GM12874 (cell line): Measurements from ENCODE around the gene APC2.

Experiments used
- TF ChIP-seq, protein P1 (sequence below): IDR thresholded peaks from 2 replicates; pipeline ENCODE4 v1.5.1; 2011; ENCODE audit warnings: low read depth, mild to moderate bottlenecking, control low read depth, low read length, moderate library complexity; ENCODE audit not compliant: insufficient read depth

The APC2 gene

DNA sequence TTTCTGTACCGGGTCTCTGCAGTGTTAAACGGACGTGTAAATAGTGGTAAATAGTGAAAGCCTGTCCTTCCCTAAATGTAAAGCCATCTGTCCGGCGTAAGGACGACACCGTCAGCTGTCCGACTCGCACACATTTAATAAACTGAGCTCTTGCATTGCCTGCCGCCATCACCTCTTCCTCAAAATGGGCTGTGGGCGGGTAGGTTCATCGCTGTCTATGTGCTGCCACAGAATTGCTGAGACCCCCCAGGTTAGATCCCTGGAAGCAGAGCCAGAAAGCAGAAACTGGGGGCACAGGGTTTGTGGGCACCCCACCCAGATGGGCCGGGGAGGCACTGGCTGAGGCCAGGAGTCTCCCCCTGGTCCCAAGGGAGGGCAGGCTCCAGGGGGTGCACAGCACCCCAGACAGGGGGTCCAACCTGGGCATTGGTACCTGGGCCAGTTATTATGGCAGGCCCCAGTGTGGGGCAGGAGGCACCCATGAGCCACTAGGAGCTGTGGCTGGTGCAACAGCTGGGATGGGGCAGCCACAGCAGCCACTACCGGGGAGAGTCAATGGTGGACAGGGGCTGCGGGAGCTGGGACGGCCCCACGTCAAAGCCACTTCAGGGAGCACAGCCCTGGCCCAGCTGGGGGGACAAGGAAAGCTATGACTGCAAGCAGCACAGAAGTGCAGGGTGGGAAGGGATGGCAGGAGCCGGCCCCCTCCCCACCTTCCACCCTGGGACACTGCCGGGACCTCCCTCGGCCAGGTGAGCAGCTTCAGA lies 23.3 kb downstream of the APC2 start:
- TF ChIP-seq, protein P1, sequence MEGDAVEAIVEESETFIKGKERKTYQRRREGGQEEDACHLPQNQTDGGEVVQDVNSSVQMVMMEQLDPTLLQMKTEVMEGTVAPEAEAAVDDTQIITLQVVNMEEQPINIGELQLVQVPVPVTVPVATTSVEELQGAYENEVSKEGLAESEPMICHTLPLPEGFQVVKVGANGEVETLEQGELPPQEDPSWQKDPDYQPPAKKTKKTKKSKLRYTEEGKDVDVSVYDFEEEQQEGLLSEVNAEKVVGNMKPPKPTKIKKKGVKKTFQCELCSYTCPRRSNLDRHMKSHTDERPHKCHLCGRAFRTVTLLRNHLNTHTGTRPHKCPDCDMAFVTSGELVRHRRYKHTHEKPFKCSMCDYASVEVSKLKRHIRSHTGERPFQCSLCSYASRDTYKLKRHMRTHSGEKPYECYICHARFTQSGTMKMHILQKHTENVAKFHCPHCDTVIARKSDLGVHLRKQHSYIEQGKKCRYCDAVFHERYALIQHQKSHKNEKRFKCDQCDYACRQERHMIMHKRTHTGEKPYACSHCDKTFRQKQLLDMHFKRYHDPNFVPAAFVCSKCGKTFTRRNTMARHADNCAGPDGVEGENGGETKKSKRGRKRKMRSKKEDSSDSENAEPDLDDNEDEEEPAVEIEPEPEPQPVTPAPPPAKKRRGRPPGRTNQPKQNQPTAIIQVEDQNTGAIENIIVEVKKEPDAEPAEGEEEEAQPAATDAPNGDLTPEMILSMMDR = no peak

DNA sequence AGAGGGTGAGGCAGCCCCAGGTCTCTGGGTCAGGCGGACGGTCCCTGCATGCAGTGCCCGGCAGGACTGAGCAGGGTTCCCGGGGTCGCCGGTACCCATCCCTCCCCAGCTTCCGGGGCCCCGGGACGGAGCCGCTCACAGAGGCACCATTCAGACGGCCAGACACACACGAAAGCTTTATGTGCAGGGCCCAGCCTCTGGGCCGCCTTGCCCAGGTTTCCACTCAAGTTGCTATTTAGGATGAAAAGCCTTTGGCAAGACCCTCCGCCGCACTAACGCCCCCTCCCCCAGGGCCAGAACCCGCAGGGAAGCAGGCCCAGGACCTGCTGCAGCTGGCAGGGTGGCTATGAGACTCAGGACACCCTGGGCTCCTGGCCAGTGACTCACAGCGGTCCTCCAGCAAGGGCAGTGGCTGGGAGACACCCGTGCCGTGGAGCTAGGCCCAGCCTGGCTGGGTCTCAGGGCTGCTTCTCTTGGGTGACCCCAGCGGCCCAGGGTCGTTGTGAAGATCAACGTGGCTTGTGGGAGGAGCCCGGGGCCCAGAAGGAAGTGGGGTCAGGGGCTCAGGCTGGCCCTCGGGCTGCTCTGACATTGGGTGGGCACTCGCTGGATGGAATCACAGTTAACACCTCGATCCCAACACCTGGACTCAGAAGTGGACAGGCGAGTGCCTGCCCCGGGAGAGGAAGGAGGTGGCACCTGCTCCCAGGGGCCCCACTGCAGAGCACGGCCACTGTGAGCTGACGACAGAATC lies 24.3 kb downstream of the APC2 start:
- TF ChIP-seq, protein P1 = no peak

DNA sequence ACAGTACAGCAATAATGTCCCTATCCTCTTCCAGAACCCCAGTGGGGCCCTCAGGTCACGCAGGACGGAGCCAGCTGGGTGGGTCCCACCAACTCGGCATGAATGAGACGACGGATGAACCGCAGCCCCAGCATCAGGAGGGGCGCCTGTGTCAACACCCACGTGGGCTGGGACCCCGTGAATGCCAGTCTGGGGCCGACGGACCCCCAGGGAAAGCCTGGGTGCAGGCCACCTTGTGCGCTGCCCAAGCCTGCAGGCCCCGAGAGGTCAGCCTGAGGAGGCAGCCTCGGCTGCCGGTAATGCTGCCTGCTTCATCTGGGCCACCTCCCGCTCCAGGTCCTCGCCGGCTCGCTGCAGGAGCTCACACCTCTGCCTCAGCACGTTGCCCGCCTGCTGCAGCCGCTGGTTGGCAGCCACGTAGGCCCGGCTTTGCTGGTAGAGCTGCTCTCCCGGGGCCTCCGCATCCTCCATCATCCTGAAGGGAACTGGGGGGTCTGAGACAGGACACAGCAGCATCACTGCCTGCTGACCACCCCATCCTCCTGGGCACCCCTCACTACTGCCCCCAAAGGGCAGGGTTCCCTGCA lies 24.9 kb downstream of the APC2 start:
- TF ChIP-seq, protein P1 = no peak

DNA sequence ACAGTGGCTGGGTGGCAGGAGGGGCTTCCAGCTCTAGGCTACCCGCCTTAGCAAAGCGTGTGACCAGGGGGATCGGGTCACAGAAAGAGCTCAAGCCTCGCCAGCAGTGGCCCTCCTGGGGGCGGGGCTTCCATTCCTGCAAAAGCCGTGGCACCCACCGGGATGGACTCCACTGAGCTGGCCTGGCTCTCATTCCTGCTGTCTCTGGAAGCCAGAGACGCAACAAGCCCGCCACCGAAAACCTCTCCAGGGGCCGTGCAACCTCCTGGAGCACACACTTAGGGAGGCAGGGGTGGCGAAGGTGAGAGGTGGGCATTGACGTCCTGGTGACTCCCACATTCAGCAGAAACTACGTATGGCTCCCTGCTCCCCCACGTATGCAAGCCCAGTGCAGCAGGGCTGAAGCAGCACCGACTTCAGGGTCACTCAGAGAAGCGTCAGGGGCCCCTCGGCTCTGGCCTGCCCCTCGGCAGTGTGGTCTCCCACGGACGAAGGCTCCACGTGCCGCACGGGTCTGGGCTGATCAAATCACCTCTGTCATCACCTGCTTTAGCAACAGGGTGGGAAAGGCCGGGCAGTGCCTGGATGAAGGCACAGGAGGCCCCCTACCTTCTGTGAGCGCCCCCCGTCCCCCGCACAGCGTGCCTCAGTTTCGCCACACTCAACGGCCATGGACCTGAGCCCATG lies 26.0 kb downstream of the APC2 start:
- TF ChIP-seq, protein P1 = no peak

DNA sequence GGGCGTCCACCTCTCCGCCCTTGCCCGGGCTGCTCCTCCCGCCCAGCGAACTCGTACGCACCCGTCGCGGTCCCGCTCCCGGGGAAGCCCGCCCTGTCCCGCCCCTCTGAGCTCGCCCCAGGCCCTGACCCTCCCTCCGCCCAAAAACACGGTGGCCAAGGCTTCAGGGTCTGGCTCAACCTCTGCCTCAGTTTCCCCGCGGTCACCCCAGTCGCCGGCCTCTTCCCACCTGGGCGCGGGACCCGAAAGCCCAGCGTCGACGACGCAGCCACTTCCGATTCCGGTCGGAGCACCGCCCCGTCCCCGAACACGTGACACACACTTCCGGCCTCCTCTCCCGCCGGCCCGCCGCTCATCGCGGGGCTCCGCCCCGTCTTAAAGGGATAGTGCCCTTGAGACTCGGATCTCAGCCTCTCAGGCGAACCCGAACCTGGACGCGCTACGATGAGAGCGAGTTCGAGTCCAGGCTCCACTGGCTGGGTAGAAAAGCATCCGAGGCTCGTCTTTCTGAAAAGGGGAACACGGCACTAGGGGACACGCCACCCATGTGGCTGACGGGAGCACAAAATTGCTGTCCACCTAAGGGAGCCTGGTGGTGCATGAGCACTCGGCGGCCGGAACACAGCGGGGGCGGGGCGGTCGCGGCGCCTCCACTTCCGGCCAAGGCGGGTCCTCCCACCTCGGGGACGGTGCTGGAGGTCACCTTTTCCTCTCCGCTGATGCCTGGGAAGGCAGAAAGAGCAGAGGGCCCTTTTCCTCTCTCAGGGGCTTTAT lies 29.2 kb downstream of the APC2 start, which contains the start of gene C19orf25:
C19orf25 (minus strand) TSS at position 282 of the 774 bp plus-strand sequence. CDS start 312 bp downstream, outside the sequence.
- TF ChIP-seq, protein P1 = no peak

DNA sequence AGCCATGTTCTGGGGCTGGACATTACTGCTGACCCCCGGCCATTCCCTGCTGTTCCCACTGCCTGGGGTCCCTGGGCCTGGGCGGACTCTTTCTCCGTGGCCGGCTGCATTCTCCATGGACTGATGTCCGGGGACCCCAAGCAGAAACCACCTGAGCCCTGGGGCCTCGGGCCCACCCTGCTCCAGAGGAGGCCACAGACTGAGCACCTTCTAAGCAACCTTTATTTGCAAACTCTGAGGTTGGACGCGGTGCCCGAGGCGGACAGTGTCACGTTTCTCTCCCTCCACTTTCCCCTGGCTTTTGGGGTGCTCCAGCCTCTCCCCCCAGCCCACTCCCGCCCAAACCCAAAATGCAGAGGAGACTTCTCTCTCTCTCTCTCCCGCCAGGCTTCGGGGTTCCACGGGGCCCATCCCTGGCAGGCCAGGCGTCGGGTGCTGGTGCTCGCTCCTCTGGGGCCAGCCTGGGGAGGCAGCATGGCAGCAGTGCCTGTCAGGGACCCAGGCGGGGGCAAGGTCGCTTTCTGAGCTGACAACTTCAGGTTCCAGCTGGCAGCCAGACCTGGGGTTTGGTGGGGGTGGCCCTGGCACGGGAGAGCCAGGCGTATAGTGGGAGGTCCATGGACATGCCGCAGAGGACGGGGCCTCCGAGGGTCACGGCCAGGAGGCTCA lies 31.4 kb downstream of the APC2 start:
- TF ChIP-seq, protein P1 = no peak
